Esophagus squamous epithelium (tissue), 5 donors: ENCODE results near the gene MIPOL1. TPM values are rescaled to one million over a fixed set of nuclear protein-coding genes. Genes with fewer than 3 reads are reported as not detected.

ENCODE experiments used
- DNase-seq: peaks from one replicate; lab custom pipeline; 2025; lab: John Stamatoyannopoulos, UW
- H3K27ac ChIP-seq, 4 donors: fragments of 200-600 bp; sonication (generic); one replicate each; pipeline ENCODE4 v1.5.1; 2016 to 2019; ENCODE audit warnings: mild to moderate bottlenecking in 1 of 4
- H3K27me3 ChIP-seq, 4 donors: fragments of 200-600 bp; sonication (generic); 1 replicate in 3 of 4; 2 replicates in 1 of 4; pipeline versions ENCODE4 v1.5.1 to v1.6.0; 2017 to 2021; ENCODE audit warnings: antibody characterized with exemption in 1 of 4
- H3K36me3 ChIP-seq, 3 donors: fragments of 200-600 bp; sonication (generic); one replicate each; pipeline ENCODE4 v1.5.1; 2016 to 2019
- H3K4me1 ChIP-seq, 3 donors: fragments of 200-600 bp; sonication (generic); one replicate each; pipeline ENCODE4 v1.5.1; 2017 to 2019
- H3K4me3 ChIP-seq, 4 donors: fragments of 200-600 bp; sonication (generic); 1 replicate in 3 of 4; 2 replicates in 1 of 4; pipeline ENCODE4 v1.5.1; 2016 to 2019; ENCODE audit warnings: mild to moderate bottlenecking in 2 of 4, moderate library complexity in 1 of 4
- H3K9me3 ChIP-seq, 3 donors: fragments of 200-600 bp; sonication (generic); one replicate each; pipeline ENCODE4 v1.5.1; 2016 to 2019
- CTCF ChIP-seq, 6 experiments: fragments of 450-650 bp in 4 of 6; fragments of 200-600 bp in 2 of 6; sonication (generic) in 2 of 6; IDR thresholded peaks; one replicate each; pipeline ENCODE4 v1.5.1; 2016 to 2019; ENCODE audit warnings: antibody characterized with exemption in 6 of 6, mild to moderate bottlenecking in 4 of 6, moderate library complexity in 4 of 6
- POLR2A ChIP-seq, 4 donors: fragments of 450-650 bp; IDR thresholded peaks; one replicate each; pipeline ENCODE4 v1.6.1; 2017; ENCODE audit warnings: antibody characterized with exemption in 4 of 4, mild to moderate bottlenecking in 4 of 4, moderate library complexity in 3 of 4
- WGBS, 2 donors: methylation state at CpG; one replicate each; pipeline ENCODE4 v1.1.5; 2018; 5-methylcytosine and 5-hydroxymethylcytosine counted together
- intact Hi-C: fragments of 100-400 bp; cut with DNase I; formaldehyde crosslinking; loops from one replicate; pipeline ENCODE4 v1.15.0; 2022
- total RNA-seq, 4 donors: library from RNA; depleted of rRNA; stranded (reverse); fragments of >200 nt; gene quantifications; one replicate each; pipeline ENCODE4 v1.1.0, GENCODE V29; 2016
- donor health status: DM: yes; HTN: yes; CAD: no.

The MIPOL1 gene
- total RNA-seq, 4 donors from 2014 or later: 4.9 to 13.7 (median 7.1) TPM

GRCh38 chr14:37589715-37590427 is 392.1 kb downstream of the MIPOL1 start:
- WGBS, 2 donors: 9 to 11% methylated on average over 6 of the region's 6 CpGs
- peak overlapping the region; percentile 79 to 95 (median 90) for H3K27ac ChIP-seq
- DNase-seq: no peak
- peaks cover 4 to 63% (median 5%) of the 10 kb centered on the region in 3 donors for H3K4me1 ChIP-seq
- TF ChIP-seq POLR2A (IDR thresholded peaks at IDR 0.05) (no peak), CTCF (IDR thresholded peaks at IDR 0.05) (no peak)
- intact Hi-C loops: loop anchor here (5.0 kb wide), 1 partner anchor 343 kb away; no protein-coding TSS in a partner anchor
- peaks cover 0 to 100% (median 19%) of the 10 kb centered on the region in 4 donors for H3K27me3 ChIP-seq
- H3K9me3 ChIP-seq: no peaks in the 10 kb centered on the region
- H3K36me3 ChIP-seq: no peaks in the 10 kb centered on the region
- peak overlapping the region; percentile 58 to 72 (median 62) for H3K4me3 ChIP-seq

GRCh38 chr14:37590428-37591139 is 392.8 kb downstream of the MIPOL1 start:
- H3K36me3 ChIP-seq: no peaks in the 10 kb centered on the region
- TF ChIP-seq CTCF (IDR thresholded peaks at IDR 0.05): no peak
- no peak for TF ChIP-seq POLR2A (IDR thresholded peaks at IDR 0.05)
- no peaks in the 10 kb centered on the region for H3K9me3 ChIP-seq
- WGBS, 2 donors: 10 to 14% methylated on average over 4 of the region's 4 CpGs
- intact Hi-C loops: loop anchor here (5.0 kb wide), 1 partner anchor 343 kb away; no protein-coding TSS in a partner anchor
- H3K27me3 ChIP-seq: peaks cover 0 to 99% (median 15%) of the 10 kb centered on the region in 4 donors
- H3K4me3 ChIP-seq: peak overlapping the region; percentile 58 to 72 (median 62)
- no peak for DNase-seq
- H3K27ac ChIP-seq: peak overlapping the region; percentile 79 to 95 (median 90)
- H3K4me1 ChIP-seq: peaks cover 0 to 61% (median 9%) of the 10 kb centered on the region in 3 donors

- peaks cover 0 to 99% (median 17%) of the 10 kb centered on the region in 4 donors for H3K27me3 ChIP-seq
Observed at GRCh38 chr14:37591311-37591940, 393.7 kb downstream of the MIPOL1 start.

GRCh38 chr14:37591941-37592481 is 394.3 kb downstream of the MIPOL1 start:
- Histone ChIP-seq H3K9me3 (no peaks in the 10 kb centered on the region), H3K36me3 (no peaks in the 10 kb centered on the region), H3K27ac (peak overlapping the region; percentile 79 to 95 (median 90)), H3K4me1 (peaks cover 6 to 61% (median 15%) of the 10 kb centered on the region in 3 donors), H3K27me3 (peaks cover 0 to 99% (median 18%) of the 10 kb centered on the region in 4 donors), H3K4me3 (peak overlapping the region; percentile 58 to 72 (median 62))
- TF ChIP-seq CTCF (IDR thresholded peaks at IDR 0.05): no peak
- no peak for TF ChIP-seq POLR2A (IDR thresholded peaks at IDR 0.05)
- no peak for DNase-seq
- WGBS, 2 donors: 0% methylated on average over 1 of the region's 58 CpGs; no CpG with 5 or more reads in 1 of the 2 donors
- intact Hi-C loops: loop anchor here (5.0 kb wide), 1 partner anchor 345 kb away; no protein-coding TSS in a partner anchor

More at GRCh38 chr14:37591311-37591940, 393.7 kb downstream of the MIPOL1 start:
- DNase-seq: no peak
- peak overlapping the region; percentile 79 to 95 (median 90) for H3K27ac ChIP-seq
- no peak for TF ChIP-seq POLR2A (IDR thresholded peaks at IDR 0.05)
- peak in 3 of 6 experiments; percentile 14 to 57 (median 20) for TF ChIP-seq CTCF (IDR thresholded peaks at IDR 0.05)
- intact Hi-C loops: loop anchor here (5.0 kb wide), 1 partner anchor 344 kb away; no protein-coding TSS in a partner anchor
- H3K4me3 ChIP-seq: peak overlapping the region; percentile 58 to 72 (median 62)
- no peaks in the 10 kb centered on the region for H3K9me3 ChIP-seq
- H3K36me3 ChIP-seq: no peaks in the 10 kb centered on the region
- WGBS, 2 donors: 0 to 5% methylated on average over 4 to 10 of the region's 45 CpGs
- H3K4me1 ChIP-seq: peaks cover 6 to 61% (median 15%) of the 10 kb centered on the region in 3 donors
